ENCODE results near the gene MRPS2. TPM values are rescaled to one million over a fixed set of nuclear protein-coding genes. Genes with fewer than 3 reads are reported as not detected.

MRPS2 gene
- total and polyA plus RNA-seq, 7 donors: 30.0 to 61.6 (median 37.7) TPM

GRCh38 chr9:135514342-135515082, 14.0 kb downstream of the MRPS2 start:
- Histone ChIP-seq H3K27ac (no peak overlapping the region), H3K4me1 (no peaks in the 10 kb centered on the region), H3K36me3 (no peaks in the 10 kb centered on the region), H3K9me3 (no peaks in the 10 kb centered on the region), H3K4me3 (no peak overlapping the region), H3K27me3 (peaks cover 0 to 6% (median 0%) of the 10 kb centered on the region in 3 donors)
- 79 to 80% methylated on average over 16 to 17 of the region's 17 CpGs for WGBS, 2 donors
- TF ChIP-seq POLR2A (IDR thresholded peaks at IDR 0.05) (no peak), CTCF (IDR thresholded peaks at IDR 0.05) (no peak), EP300 (IDR thresholded peaks at IDR 0.05) (no peak), POLR2AphosphoS5 (IDR thresholded peaks at IDR 0.05) (no peak)
- intact Hi-C loops (cut with DNase I): no loop called here
- peak; percentile 38 for DNase-seq

- Histone ChIP-seq H3K36me3 (no peaks in the 10 kb centered on the region), H3K9me3 (no peaks in the 10 kb centered on the region), H3K27me3 (peaks cover 0 to 6% (median 0%) of the 10 kb centered on the region in 3 donors), H3K27ac (no peak overlapping the region), H3K4me3 (no peak overlapping the region), H3K4me1 (no peaks in the 10 kb centered on the region)
- DNase-seq: peak; percentile 49
- WGBS, 2 donors: 86 to 88% methylated on average over 31 of the region's 31 CpGs
- intact Hi-C loops (cut with DNase I): no loop called here
- no peak for TF ChIP-seq CTCF (IDR thresholded peaks at IDR 0.05)
- no peak for TF ChIP-seq POLR2A (IDR thresholded peaks at IDR 0.05)
- TF ChIP-seq EP300 (IDR thresholded peaks at IDR 0.05): no peak
- TF ChIP-seq POLR2AphosphoS5 (IDR thresholded peaks at IDR 0.05): no peak
Measured at GRCh38 chr9:135515083-135515951, 14.8 kb downstream of the MRPS2 start.

GRCh38 chr9:135516132-135516860, 15.8 kb downstream of the MRPS2 start:
- DNase-seq: peak; percentile 41
- WGBS, 2 donors: 65 to 77% methylated on average over 25 of the region's 25 CpGs
- TF ChIP-seq POLR2A (IDR thresholded peaks at IDR 0.05) (no peak), POLR2AphosphoS5 (IDR thresholded peaks at IDR 0.05) (no peak), CTCF (IDR thresholded peaks at IDR 0.05) (no peak), EP300 (IDR thresholded peaks at IDR 0.05) (no peak)
- no peaks in the 10 kb centered on the region for H3K4me1 ChIP-seq
- no peaks in the 10 kb centered on the region for H3K36me3 ChIP-seq
- intact Hi-C loops (cut with DNase I): no loop called here
- peaks cover 0 to 6% (median 0%) of the 10 kb centered on the region in 3 donors for H3K27me3 ChIP-seq
- H3K27ac ChIP-seq: no peak overlapping the region
- H3K9me3 ChIP-seq: no peaks in the 10 kb centered on the region
- H3K4me3 ChIP-seq: no peak overlapping the region

GRCh38 chr9:135517407-135517822, 16.9 kb downstream of the MRPS2 start:
- WGBS, 2 donors: 67 to 91% methylated on average over 24 of the region's 24 CpGs
- Histone ChIP-seq H3K4me3 (no peak overlapping the region), H3K36me3 (no peaks in the 10 kb centered on the region), H3K27me3 (peaks cover 0 to 10% (median 4%) of the 10 kb centered on the region in 3 donors), H3K4me1 (no peaks in the 10 kb centered on the region), H3K9me3 (no peaks in the 10 kb centered on the region), H3K27ac (no peak overlapping the region)
- DNase-seq: peak; percentile 48
- intact Hi-C loops (cut with DNase I): no loop called here
- no peak for TF ChIP-seq CTCF (IDR thresholded peaks at IDR 0.05)
- TF ChIP-seq POLR2AphosphoS5 (IDR thresholded peaks at IDR 0.05): no peak
- TF ChIP-seq POLR2A (IDR thresholded peaks at IDR 0.05): no peak
- no peak for TF ChIP-seq EP300 (IDR thresholded peaks at IDR 0.05)

All from sigmoid colon (tissue), 7 donors.